Fibroblast of skin of right quadriceps (primary cell): Measurements from ENCODE around the gene LYPD5.

Experiments
- DNase-seq: peaks from one replicate; pipeline ENCODE4 v3.0.0-alpha.2; 2013

Gene LYPD5

DNA sequence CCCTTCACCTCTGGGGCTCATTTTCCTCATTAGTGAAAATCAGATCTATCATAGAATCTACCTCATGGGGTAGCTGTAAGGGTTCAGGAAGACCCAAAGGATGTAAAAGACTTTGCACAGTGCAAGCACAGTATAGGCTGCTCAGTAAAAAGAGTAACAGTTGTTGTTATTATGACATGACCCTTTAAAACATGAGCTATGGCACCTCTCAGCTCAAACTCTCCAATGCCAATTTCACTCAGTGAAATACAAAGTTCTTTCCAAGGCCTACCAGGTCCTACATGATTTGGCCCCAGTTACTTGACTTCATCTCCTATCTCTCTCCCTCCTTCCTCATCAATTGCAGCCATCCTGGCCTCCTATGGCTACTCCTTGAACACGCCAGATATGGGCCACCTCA, 52.3 kb downstream of the LYPD5 start:
- no peak for DNase-seq

DNA sequence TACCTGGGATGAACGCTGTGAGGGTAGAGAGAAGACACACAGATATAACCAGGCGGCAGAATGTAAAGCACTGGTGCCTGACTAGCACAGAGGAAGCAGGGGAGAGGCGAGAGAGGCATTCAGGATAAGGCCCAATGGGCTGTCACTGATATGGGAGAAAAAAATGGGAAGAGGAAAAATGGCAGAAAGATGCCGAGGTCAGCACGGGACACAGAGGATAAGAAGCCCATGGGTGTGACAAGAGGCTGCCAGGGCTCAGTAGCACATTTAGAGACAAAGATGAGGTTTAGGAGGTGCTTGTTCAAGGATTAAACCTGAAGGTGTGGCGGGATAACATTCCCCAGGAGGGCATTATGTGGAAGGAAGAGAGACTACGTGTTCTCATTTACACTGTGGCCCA, 53.1 kb downstream of the LYPD5 start:
- no peak for DNase-seq

DNA sequence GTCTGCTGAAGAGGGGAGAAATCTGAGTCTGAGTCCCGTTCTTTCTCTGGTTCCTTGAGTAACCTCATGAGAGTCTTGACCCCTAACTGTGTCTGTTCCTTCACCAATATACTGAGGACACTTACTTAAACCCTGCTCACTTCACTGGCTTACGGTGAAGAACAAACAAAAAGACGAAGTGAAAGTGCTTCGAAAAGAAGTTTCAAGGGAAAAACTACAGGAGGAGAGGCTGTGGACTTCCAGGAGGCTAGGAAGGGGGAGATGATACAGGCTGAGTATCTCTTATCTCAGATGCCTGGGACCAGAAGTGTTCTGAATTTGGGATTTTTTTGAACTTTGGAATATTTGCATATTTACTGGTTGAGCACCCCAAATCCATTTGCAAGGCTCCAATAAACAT, 53.6 kb downstream of the LYPD5 start:
- DNase-seq, result no peak

DNA sequence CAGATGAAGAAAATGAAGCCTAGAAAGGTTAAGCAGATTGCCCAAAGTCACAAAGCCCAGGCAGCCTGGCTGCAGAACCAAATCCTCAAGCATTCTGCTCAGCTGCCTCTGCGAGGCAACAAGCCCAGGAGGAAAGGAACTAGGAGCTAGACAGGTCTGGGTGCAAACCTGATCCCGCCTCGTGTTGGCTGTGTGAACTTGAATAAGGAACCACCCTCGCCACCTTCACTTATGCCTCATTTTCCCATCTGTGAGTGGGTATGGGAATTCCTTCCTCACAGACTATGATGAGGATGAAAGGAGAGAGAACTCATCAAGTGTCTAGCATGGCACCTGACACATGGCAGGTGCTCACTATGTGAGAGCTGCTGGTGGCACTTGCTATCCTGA, 54.0 kb downstream of the LYPD5 start:
- DNase-seq, result no peak

DNA sequence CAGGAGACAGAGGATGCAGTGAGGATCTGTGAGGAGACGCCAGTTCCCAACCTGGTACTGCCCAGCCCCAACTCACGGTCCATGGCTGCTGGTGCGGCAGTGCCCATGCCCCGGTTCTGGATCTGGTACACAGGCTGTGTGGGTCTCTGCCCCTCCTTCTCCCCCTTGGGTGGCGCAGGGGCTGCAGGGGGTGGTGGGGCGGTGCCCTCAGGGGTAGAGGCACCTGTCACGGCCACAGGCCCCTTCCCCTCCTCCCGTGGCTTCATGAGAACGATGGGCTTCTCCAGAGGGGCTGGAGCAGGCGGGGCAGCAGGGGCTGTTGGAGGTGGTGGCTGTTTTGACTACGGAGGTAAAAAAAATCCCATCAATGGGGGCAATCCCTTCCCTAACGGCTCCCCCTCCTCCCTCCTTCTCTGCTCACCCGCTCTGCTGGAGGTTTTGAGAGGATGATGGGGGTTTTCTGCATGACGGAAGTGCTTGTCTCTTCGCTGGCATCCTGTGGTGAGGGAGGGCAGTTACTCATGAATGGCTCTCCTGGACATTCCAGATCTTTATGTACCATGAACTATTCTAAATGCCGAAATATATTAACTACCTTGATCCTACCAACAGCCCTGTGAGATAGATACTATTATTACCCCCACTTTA, 54.6 kb downstream of the LYPD5 start:
- DNase-seq, result no peak
